Muscle of leg (tissue), 11 donors: ENCODE data around the gene RBM20. TPM values are rescaled to one million over a fixed set of nuclear protein-coding genes. Genes with fewer than 3 reads are reported as not detected.

Experiments
- DNase-seq: peaks from one replicate; pipeline ENCODE4 v3.0.0; 2013
- H3K27ac ChIP-seq: one replicate; pipeline ENCODE4 v1.5.1; 2013; ENCODE audit warnings: mild to moderate bottlenecking, low read length, control low read depth
- H3K27me3 ChIP-seq: one replicate; pipeline ENCODE4 v1.6.1; 2013; ENCODE audit warnings: low read length; ENCODE audit not compliant: control insufficient read depth, insufficient read depth
- H3K36me3 ChIP-seq: one replicate; pipeline ENCODE4 v1.6.1; 2013; ENCODE audit warnings: low read length; ENCODE audit not compliant: control insufficient read depth, insufficient read depth
- H3K4me1 ChIP-seq: one replicate; pipeline ENCODE4 v1.6.1; 2013; ENCODE audit warnings: low read length; ENCODE audit not compliant: control insufficient read depth, insufficient read depth
- H3K4me3 ChIP-seq: one replicate; pipeline ENCODE4 v1.5.1; 2013; ENCODE audit warnings: low read length, control low read depth
- H3K9me3 ChIP-seq: replicated peaks from 2 replicates; pipeline ENCODE4 v1.6.1; 2013; ENCODE audit warnings: low read depth, low read length; ENCODE audit not compliant: control insufficient read depth
- WGBS: methylation state at CpG from one replicate; pipeline ENCODE4 v1.1.5; 2013; ENCODE audit warnings: missing lambda C conversion rate; ENCODE audit not compliant: insufficient coverage; 5-methylcytosine and 5-hydroxymethylcytosine counted together
- polyA plus RNA-seq, 8 donors: library from polyadenylated mRNA; unstranded; fragments of 120-200 nt; gene quantifications; one replicate each; pipeline versions ENCODE4 v1.2.1 to v1.2.3, GENCODE V29; 2013; ENCODE audit warnings: inconsistent platforms in 1 of 8, low replicate concordance in 1 of 8; ENCODE audit not compliant: insufficient read length in 8 of 8, insufficient read depth in 1 of 8
- total RNA-seq: library from RNA; stranded (reverse); fragments of 120-200 nt; gene quantifications from one replicate; pipeline ENCODE4 v1.2.4, GENCODE V29; 2013

RBM20 gene
- total and polyA plus RNA-seq, 9 donors = 6.5 to 17.0 (median 9.8) TPM

DNA sequence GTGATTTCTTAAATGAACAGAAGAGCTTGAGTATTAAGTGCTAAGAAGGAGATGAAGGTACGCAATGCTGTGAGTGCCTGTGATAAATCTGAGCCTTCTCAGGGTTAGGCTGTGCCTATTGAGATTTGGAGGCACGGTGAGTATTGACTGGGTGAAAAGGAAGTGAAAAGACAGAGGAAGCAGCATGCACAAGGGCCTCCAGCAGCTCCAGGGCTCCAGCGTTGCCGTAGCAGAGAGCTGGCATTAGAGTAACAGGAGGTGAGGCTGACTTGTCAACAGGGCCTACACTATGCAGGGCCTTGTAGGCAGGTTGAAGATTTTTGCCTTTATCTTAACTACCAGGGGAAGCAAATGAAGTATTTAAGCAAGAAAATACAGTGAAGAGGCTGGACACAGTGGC lies 173.5 kb downstream of the RBM20 start:
- H3K9me3 ChIP-seq = no peaks in the 10 kb centered on the region
- peaks cover 65% of the 10 kb centered on the region for H3K4me1 ChIP-seq
- no peaks in the 10 kb centered on the region for H3K27me3 ChIP-seq
- WGBS = 69% methylated on average over 4 of the region's 4 CpGs
- DNase-seq = no peak
- no peak overlapping the region for H3K27ac ChIP-seq
- H3K36me3 ChIP-seq = no peaks in the 10 kb centered on the region
- no peak overlapping the region for H3K4me3 ChIP-seq

DNA sequence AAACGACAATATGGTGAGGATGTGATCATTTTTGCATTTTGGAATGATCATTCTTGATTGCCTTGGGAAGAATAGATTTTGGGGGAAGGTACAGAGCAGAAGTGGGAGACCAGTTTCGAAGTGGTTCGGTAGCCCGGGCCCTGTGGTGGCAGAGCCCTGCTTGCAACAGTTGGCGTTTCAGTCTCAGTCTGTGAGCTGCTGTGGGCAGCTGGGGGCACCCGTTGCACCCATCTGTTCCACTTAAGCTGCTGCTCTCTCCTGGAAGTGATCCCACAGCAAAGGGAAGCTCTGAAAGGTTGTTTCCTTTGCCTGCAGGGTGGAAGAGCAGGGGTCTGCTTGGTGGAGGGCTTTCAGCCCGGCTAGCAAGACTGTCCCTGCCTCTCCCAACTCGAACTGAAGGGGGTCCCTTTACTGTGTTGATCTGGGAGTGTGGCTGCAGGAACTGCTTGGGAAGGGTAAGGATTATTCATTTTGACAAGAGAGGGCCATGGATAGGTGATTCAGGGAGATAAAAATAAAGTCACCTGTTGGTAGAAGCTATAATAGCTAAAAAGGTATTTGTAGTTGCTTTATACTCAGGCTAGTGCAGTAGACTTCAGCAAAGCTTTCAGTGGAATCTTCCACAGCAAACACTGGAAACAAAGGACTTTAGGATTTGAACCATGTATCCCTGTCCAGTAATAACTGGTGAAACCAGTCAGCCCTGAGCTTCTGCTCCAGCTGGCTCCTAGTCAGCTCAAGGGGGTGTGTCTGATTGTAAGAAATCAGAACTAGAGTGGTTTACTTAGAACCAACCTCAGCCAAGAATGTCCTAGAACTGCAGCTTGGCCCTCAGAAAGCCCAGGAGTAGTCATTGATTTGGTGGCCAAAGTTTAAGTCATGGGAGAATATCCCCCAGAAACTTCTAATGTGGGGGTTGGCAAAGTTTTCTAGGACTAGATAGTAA lies 174.4 kb downstream of the RBM20 start:
- peaks cover 71% of the 10 kb centered on the region for H3K4me1 ChIP-seq

DNA sequence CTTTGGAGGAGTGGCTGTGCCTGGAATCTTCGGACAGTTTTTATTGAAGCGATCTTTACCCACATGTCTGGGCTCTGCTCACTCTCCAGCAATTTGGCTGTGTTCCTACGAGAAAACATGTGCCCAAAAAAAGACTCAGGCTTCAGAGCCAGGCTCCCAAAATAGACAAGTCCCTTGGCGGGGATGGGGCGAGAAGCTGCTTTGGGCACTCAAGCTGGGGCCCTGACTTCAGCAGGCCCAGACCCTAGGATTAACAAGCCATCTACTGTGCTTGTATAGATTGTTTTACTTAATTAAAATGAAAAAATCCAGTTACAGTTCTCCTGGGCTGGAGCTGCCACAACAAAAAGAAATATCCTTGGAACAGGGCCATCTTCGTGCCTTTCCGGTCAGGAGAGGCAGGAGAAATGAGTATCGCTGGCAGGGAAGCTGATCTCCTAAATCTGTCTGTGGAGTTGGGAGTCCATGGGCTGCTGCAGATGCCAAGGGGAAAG lies 176.2 kb downstream of the RBM20 start:
- Histone ChIP-seq H3K27me3 (no peaks in the 10 kb centered on the region), H3K9me3 (no peaks in the 10 kb centered on the region), H3K4me1 (peaks cover 73% of the 10 kb centered on the region), H3K4me3 (no peak overlapping the region), H3K36me3 (no peaks in the 10 kb centered on the region), H3K27ac (peak overlapping the region; percentile 92)
- peak; percentile 92 for DNase-seq
- 32% methylated on average over 8 of the region's 8 CpGs for WGBS

More for the DNA sequence above, 174.4 kb downstream of the RBM20 start:
- DNase-seq = peak; percentile 78
- Histone ChIP-seq H3K27me3 (no peaks in the 10 kb centered on the region), H3K4me3 (no peak overlapping the region), H3K36me3 (no peaks in the 10 kb centered on the region), H3K27ac (peak overlapping the region; percentile 92), H3K9me3 (no peaks in the 10 kb centered on the region)
- WGBS = 71% methylated on average over 7 of the region's 8 CpGs

DNA sequence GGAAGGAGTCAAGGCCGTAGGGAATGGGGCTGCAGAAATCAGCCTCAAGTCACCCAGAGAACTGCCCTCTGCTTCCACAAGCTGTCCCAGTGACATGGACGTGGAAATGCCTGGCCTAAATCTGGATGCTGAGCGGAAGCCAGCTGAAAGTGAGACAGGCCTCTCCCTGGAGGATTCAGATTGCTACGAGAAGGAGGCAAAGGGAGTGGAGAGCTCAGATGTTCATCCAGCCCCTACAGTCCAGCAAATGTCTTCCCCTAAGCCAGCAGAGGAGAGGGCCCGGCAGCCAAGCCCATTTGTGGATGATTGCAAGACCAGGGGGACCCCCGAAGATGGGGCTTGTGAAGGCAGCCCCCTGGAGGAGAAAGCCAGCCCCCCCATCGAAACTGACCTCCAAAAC lies 177.4 kb downstream of the RBM20 start:
- Histone ChIP-seq H3K4me1 (peaks cover 67% of the 10 kb centered on the region), H3K4me3 (peak overlapping the region; percentile 20), H3K27me3 (no peaks in the 10 kb centered on the region), H3K27ac (peak overlapping the region; percentile 92), H3K36me3 (no peaks in the 10 kb centered on the region), H3K9me3 (no peaks in the 10 kb centered on the region)
- 32% methylated on average over 4 of the region's 7 CpGs for WGBS
- peak; percentile 90 for DNase-seq

DNA sequence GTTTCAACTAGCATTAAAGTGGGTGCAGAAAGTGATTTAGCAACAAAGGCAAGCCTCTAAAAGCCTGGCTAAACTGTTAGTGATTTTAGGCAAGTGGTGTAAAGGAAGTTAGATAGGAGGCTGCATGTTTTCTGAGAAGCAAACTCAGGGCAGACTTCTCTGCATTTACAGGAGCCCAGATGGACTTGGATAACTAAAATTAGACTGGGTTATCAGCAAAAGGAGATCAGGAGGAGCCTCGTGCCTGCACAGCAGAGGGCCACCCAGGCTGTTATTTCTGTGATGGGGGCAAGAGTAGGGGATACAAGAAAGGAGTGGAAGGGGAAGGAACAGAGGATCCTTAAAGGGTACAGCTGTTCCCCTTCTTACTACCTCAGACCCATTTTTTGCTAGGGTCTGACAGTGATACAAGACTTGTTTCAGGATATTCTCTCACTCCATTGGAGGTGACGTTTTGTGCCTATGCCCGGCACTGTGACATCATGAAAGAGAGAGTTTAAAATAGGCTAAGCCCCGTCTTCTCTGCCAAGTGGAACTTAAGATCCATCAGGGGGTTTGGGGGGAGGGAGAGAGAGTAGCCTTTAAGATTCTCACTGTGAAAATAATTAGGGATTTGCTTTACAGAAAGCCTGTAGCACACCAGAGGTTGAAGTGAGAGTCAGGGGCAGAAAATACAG lies 178.0 kb downstream of the RBM20 start:
- peak overlapping the region; percentile 92 for H3K27ac ChIP-seq
- peaks cover 61% of the 10 kb centered on the region for H3K4me1 ChIP-seq
- no peaks in the 10 kb centered on the region for H3K36me3 ChIP-seq
- no peaks in the 10 kb centered on the region for H3K27me3 ChIP-seq
- peak; percentile 82 for DNase-seq
- WGBS = 16% methylated on average over 2 of the region's 4 CpGs
- H3K4me3 ChIP-seq = peak overlapping the region; percentile 29
- H3K9me3 ChIP-seq = no peaks in the 10 kb centered on the region

DNA sequence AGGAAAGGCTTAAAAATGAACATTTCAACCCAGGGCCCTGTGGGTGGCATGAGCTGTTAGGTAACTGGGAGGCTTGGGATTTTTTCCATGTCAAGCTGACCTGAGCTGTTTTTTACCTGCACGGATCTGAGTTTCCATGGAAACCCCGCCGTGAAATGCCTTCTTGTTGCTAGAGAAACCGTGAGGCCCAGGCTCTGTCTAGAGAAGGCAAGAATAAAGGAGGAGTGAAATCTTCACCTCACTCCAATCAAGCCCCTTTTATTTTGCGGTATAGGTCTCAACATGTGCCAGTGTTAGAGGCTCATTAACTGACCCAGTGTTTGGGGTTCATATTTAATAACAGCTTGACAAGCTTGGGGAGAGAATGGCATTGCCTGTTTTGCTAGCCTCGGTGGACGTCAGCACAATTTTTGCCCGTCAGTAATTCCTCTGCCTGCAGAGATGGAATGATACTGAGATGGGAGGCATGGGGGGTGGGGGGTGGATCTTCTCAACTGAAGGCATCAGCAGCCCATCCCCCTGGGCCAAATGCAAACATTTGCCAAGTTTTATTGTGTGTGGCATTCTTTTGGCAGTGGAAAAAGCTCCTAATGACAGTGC lies 178.7 kb downstream of the RBM20 start:
- no CpG with 5 or more reads among the region's 8 CpGs for WGBS
- H3K9me3 ChIP-seq = no peaks in the 10 kb centered on the region
- no peaks in the 10 kb centered on the region for H3K27me3 ChIP-seq
- peaks cover 57% of the 10 kb centered on the region for H3K4me1 ChIP-seq
- H3K4me3 ChIP-seq = peak overlapping the region; percentile 29
- no peaks in the 10 kb centered on the region for H3K36me3 ChIP-seq
- DNase-seq = peak; percentile 33
- H3K27ac ChIP-seq = peak overlapping the region; percentile 92

DNA sequence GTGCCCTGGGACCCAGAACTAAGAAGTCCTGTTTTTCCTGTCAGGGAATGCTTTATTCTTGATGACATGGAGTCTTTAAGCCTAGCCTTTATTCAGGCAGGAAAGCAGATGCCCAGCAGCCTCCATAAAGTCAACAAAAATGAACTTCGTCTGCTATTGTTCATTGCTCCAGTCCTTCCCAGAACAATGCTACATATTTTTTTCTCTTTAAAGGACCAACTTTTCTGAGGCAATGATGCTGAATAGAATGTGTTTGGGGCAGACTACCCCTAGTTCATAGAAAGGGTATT lies 180.0 kb downstream of the RBM20 start:
- no CpG with 5 or more reads among the region's 1 CpG for WGBS
- Histone ChIP-seq H3K9me3 (no peaks in the 10 kb centered on the region), H3K36me3 (no peaks in the 10 kb centered on the region), H3K27me3 (no peaks in the 10 kb centered on the region), H3K4me1 (peaks cover 52% of the 10 kb centered on the region), H3K27ac (no peak overlapping the region), H3K4me3 (no peak overlapping the region)
- DNase-seq = no peak

DNA sequence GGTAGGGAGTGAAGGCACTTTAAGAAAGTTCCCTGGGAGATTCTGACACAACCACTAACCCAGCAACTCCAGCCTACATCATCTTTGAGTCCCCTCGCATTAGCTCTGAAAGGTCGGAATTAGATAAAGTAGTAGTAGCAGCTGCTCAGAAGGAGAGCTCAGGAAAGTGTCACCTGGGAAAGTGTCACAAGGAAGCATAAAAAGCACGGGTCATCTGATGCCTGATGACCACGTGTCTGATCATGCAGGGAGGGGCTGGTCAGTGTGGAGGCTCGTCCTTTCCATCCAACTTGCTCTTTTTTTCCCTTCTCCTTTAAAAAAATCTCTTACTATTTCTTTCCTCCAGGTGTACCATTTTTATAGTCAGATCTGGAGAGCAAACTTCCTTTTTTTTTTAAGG lies 180.5 kb downstream of the RBM20 start:
- Histone ChIP-seq H3K4me3 (no peak overlapping the region), H3K4me1 (peaks cover 47% of the 10 kb centered on the region), H3K27ac (no peak overlapping the region), H3K9me3 (no peaks in the 10 kb centered on the region), H3K27me3 (no peaks in the 10 kb centered on the region), H3K36me3 (no peaks in the 10 kb centered on the region)
- no peak for DNase-seq
- WGBS = 69% methylated on average over 3 of the region's 5 CpGs

DNA sequence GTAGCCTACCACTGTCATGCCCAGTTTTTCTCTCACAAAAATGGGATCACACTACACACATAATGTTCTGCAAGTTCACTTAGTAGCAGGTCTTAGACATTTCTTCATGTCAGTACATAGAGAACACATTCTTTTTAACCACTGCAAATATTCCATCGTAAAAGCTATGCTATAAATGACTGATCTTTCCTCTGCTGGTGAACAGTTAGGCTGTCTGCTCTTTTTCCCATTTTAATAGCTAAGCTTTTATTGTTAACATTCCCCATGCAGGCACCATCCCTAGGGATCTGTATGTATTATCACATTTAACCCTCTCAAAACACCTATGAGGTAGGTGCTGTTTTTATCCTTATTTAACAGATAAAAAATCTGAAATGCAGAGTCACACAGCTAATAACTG lies 181.4 kb downstream of the RBM20 start:
- Histone ChIP-seq H3K36me3 (no peaks in the 10 kb centered on the region), H3K27me3 (no peaks in the 10 kb centered on the region), H3K27ac (no peak overlapping the region), H3K4me3 (no peak overlapping the region), H3K4me1 (peaks cover 39% of the 10 kb centered on the region), H3K9me3 (no peaks in the 10 kb centered on the region)
- WGBS = no CpG with 5 or more reads among the region's 1 CpG
- no peak for DNase-seq

DNA sequence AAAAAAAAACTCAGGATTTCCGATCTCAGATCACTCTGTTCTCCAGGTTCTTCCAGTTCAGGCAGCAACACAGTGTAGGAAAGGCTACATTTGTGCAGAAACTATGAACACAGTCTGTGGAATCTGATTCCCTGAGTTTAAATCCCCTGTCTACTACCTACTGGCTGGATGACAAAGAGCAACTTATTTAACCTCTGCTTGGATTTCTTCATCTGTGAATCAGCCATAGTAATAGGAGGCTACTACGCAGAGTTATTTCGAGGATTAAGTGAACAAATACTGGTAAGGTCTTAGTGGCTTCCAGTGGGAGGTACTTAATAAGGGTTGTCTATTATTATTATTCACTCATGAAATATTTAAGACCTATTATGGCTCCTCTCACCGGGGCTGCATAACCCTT lies 183.3 kb downstream of the RBM20 start:
- WGBS = no CpG with 5 or more reads among the region's 4 CpGs
- H3K36me3 ChIP-seq = no peaks in the 10 kb centered on the region
- H3K9me3 ChIP-seq = no peaks in the 10 kb centered on the region

More for the DNA sequence above, 183.3 kb downstream of the RBM20 start:
- Histone ChIP-seq H3K4me1 (peaks cover 20% of the 10 kb centered on the region), H3K27ac (no peak overlapping the region), H3K27me3 (no peaks in the 10 kb centered on the region), H3K4me3 (no peak overlapping the region)
- DNase-seq = peak; percentile 78
